Germinal center (tissue), 1 donor: ENCODE data around the gene KIAA1755.
"Not testable (repeated sequence)": the region's sequence is repeated elsewhere in the genome, so short reads cannot be mapped to it uniquely, and the experiment has no call there.

Source experiments
- DNase-seq: peaks from one replicate; pipeline ENCODE4 v3.0.0; 2012; ENCODE audit warnings: mixed read lengths, low spot score

KIAA1755 gene

GRCh38 chr20:38266426-38266825, 5.9 kb upstream of the KIAA1755 start:
- no peak for DNase-seq

GRCh38 chr20:38262931-38263330, 2.4 kb upstream of the KIAA1755 start:
- no peak for DNase-seq

GRCh38 chr20:38261054-38261390, 487 bp upstream of the KIAA1755 start:
- DNase-seq: no peak

- no peak for DNase-seq
Measured at GRCh38 chr20:38260025-38260377, 534 bp downstream of the KIAA1755 start.

GRCh38 chr20:38258545-38259215, 1.9 kb downstream of the KIAA1755 start:
- no peak for DNase-seq

- no peak for DNase-seq
Measured at GRCh38 chr20:38256966-38257365, 3.6 kb downstream of the KIAA1755 start.

- DNase-seq: no peak
Measured at GRCh38 chr20:38256021-38256420, 4.5 kb downstream of the KIAA1755 start.

GRCh38 chr20:38255393-38255792, 5.1 kb downstream of the KIAA1755 start:
- no peak for DNase-seq

GRCh38 chr20:38254621-38255020, 5.9 kb downstream of the KIAA1755 start:
- not testable (repeated sequence) for DNase-seq

GRCh38 chr20:38253571-38253970, 7.0 kb downstream of the KIAA1755 start:
- no peak for DNase-seq

- no peak for DNase-seq
Measured at GRCh38 chr20:38252292-38253288, 7.9 kb downstream of the KIAA1755 start.

GRCh38 chr20:38251441-38251840, 9.1 kb downstream of the KIAA1755 start:
- not testable (repeated sequence) for DNase-seq

GRCh38 chr20:38250609-38251008, 9.9 kb downstream of the KIAA1755 start:
- no peak for DNase-seq

GRCh38 chr20:38249536-38250310, 10.8 kb downstream of the KIAA1755 start:
- DNase-seq: no peak

GRCh38 chr20:38248133-38248532, 12.4 kb downstream of the KIAA1755 start:
- DNase-seq: no peak

GRCh38 chr20:38247725-38248124, 12.8 kb downstream of the KIAA1755 start:
- DNase-seq: not testable (repeated sequence)

- no peak for DNase-seq
Measured at GRCh38 chr20:38247166-38247509, 13.4 kb downstream of the KIAA1755 start.

- DNase-seq: no peak
Measured at GRCh38 chr20:38246357-38247165, 14.0 kb downstream of the KIAA1755 start.

GRCh38 chr20:38245753-38246152, 14.8 kb downstream of the KIAA1755 start:
- DNase-seq: no peak

GRCh38 chr20:38243709-38244020, 16.9 kb downstream of the KIAA1755 start:
- DNase-seq: no peak

GRCh38 chr20:38242848-38243708, 17.5 kb downstream of the KIAA1755 start:
- no peak for DNase-seq
